ENCODE measurements around the gene ATXN7. TPM values are rescaled to one million over a fixed set of nuclear protein-coding genes. Genes with fewer than 3 reads are reported as not detected.

Gene ATXN7
- total and polyA plus RNA-seq, 2 of the 13 experiments (the other 11 are each of a cell fraction or from before 2014, with no cell fraction given), result 13.8 to 20.0 TPM

GRCh38 chr3:63967675-63968611 is 104.3 kb downstream of the ATXN7 start (continued):
- no peak for TF ChIP-seq JUN (CRISPR knock-in tag; IDR thresholded peaks at IDR 0.05)
- TF ChIP-seq ZKSCAN8 (CRISPR knock-in tag; IDR thresholded peaks at IDR 0.05; ENCODE audit: borderline replicate concordance), result 0 out of 2 replicates have a peak, but pooled peaks have one; percentile 20
- TF ChIP-seq ASH2L (IDR thresholded peaks at IDR 0.05; ENCODE audit: insufficient read length, low read depth, low read length), result peak; percentile 89
- no peak for TF ChIP-seq ZBTB8A (CRISPR knock-in tag; IDR thresholded peaks at IDR 0.05; ENCODE audit: borderline replicate concordance, low read depth)
- no peak for TF ChIP-seq MIER3 (CRISPR knock-in tag; IDR thresholded peaks at IDR 0.05; ENCODE audit: borderline replicate concordance)
- no peak for TF ChIP-seq PLRG1 (conservative IDR thresholded peaks at IDR 0.05)
- TF ChIP-seq FOXP1 (IDR thresholded peaks at IDR 0.05), result no peak
- TF ChIP-seq FOXP1 (CRISPR knock-in tag; IDR thresholded peaks at IDR 0.05), result peak; percentile 12; the same call in 1 of the 2 replicates
- no peak; the same call in 1 of the 2 replicates for TF ChIP-seq ZGPAT (CRISPR knock-in tag; IDR thresholded peaks at IDR 0.05)
- TF ChIP-seq ZBTB25 (CRISPR knock-in tag; IDR thresholded peaks at IDR 0.05), result peak; percentile 53
- no peak for TF ChIP-seq HMGA1 (CRISPR knock-in tag; conservative IDR thresholded peaks at IDR 0.05)
- TF ChIP-seq MED1 (CRISPR knock-in tag; IDR thresholded peaks at IDR 0.05), result peak; percentile 56; the same call in 1 of the 2 replicates
- TF ChIP-seq NCOA1 (CRISPR knock-in tag; IDR thresholded peaks at IDR 0.05), result no peak
- no peak for TF ChIP-seq KDM1A (CRISPR knock-in tag; IDR thresholded peaks at IDR 0.05)
- TF ChIP-seq KDM5B (CRISPR knock-in tag; IDR thresholded peaks at IDR 0.05; ENCODE audit: borderline replicate concordance), result peak; percentile 43; the same call in 1 of the 2 replicates
- peak; percentile 59; the same call in 1 of the 2 replicates for TF ChIP-seq ZNF652 (CRISPR knock-in tag; IDR thresholded peaks at IDR 0.05; ENCODE audit: borderline replicate concordance, low read depth)
- TF ChIP-seq CBX2 (IDR thresholded peaks at IDR 0.05; ENCODE audit: low read depth, low read length), result no peak
- no peak for TF ChIP-seq CBX2 (CRISPR knock-in tag; IDR thresholded peaks at IDR 0.05; ENCODE audit: low read depth)
- TF ChIP-seq ZC3H4 (CRISPR knock-in tag; IDR thresholded peaks at IDR 0.05; ENCODE audit: borderline replicate concordance), result no peak
- peak; percentile 16; the same call in 1 of the 2 replicates for TF ChIP-seq ETV5 (CRISPR knock-in tag; IDR thresholded peaks at IDR 0.05; ENCODE audit: borderline replicate concordance)
- TF ChIP-seq ZNF784 (CRISPR knock-in tag; IDR thresholded peaks at IDR 0.05; ENCODE audit: borderline replicate concordance), result no peak
- TF ChIP-seq TBX3 (IDR thresholded peaks at IDR 0.05; ENCODE audit: borderline replicate concordance), result no peak
- no peak for TF ChIP-seq HMG20B (CRISPR knock-in tag; conservative IDR thresholded peaks at IDR 0.05)
- no peak for TF ChIP-seq ZNF761 (CRISPR knock-in tag; conservative IDR thresholded peaks at IDR 0.05)

Measured in HepG2 (cell line).